Cortex of kidney (tissue), 1 donor: ENCODE data around the gene ASIC4.

ENCODE experiments used
- DNase-seq: peaks from one replicate; lab custom pipeline; 2025; lab: John Stamatoyannopoulos, UW

ASIC4 gene

GRCh38 chr2:219567791-219568361, 53.6 kb downstream of the ASIC4 start:
- no peak for DNase-seq

GRCh38 chr2:219569041-219569440, 54.8 kb downstream of the ASIC4 start:
- DNase-seq, result no peak

DNA sequence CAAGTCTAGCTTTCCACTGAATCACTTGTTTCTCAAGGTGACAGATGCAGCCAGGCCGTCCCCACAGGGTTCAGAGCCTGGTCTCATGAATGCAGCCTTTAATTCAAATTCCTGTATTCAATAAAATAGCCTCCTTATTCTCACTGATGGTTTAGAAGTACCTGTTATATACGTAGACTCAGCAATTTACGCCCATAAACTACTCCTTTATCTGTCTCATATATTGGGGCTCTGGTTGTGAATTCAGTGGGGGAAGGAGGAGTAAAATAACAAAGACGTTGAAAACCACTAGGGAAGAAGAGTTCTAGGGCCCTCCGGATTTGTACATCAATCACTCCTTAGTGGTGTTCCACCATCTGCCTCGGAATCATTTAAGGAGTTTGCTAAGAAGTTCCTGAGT, 55.4 kb downstream of the ASIC4 start:
- no peak for DNase-seq

GRCh38 chr2:219570194-219570923, 56.1 kb downstream of the ASIC4 start:
- DNase-seq, result no peak

DNA sequence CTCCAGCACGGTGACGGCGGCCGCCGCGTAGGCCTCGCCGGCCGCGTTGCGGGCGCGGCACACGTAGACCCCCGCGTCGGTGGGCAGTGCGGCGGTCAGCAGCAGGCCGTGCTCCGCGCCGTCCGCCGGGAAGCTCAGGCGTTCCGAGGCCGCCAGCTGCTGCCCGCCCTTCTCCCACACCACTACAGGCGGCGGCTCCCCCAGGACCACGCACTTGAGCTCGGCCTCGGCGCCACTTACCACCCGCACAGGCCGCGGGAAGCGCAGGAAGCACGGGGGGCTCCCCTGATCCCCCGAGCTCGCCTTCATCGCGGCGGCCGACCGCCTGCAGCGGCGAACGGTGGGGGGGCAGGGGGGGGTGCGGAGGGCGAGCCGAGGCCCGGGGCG, 56.6 kb downstream of the ASIC4 start:
- no peak for DNase-seq

DNA sequence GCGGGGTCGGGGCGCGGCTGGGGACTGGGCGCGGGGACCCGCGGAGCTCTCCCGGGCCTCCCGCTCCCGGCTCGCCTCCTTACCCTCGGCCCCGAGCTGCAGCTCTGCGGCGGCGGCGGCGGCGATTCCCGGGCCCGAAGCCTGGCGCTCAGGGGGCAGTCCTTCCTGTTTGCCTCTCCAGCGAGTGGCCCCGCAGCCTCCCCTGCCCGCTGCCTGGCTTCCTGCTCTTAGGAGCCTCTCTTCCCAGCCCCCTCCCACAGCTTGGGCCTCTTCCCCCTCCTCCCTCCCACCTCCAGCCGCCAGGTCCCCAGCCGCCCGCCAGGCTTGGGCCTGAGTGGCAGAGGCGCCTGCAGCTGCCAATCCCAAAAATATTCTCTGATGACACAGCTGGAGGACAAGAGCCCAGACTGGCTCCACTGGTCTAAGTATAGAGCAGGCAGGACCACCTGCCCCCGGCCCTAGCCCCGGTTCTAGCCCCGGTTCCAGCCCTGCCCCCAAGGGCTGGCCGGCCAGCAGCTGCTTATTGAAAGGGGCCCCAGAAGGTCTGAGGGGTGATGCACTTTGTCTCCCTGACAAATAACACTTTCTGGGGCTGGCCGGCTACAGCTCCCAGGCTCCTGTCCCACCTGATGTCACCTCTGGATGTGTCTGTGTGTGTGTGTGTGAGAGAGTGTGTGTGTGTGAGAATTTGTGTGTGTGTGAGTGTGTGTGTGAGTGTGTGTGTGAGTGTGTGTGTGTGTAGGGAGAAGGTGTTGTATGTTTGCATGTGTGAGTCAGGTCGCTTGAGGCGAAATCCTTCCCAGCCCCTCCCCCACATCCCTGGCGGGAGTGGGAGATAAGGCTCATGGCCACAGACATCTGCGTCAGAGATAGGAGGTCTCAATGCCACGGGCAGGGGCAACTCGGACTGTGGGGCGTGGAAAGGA, 57.3 kb downstream of the ASIC4 start, which contains the start of gene OBSL1:
OBSL1 (minus strand) TSS at position 229 of the 926 bp plus-strand sequence. CDS start 307 bp downstream, outside the sequence.
- no peak for DNase-seq

- DNase-seq, result no peak
Measured at GRCh38 chr2:219572237-219573001, 58.1 kb downstream of the ASIC4 start, which contains the start of gene INHA. Gene INHA, plus strand, starts transcription at chr2:219572310. Its CDS starts 65 bp downstream, at chr2:219572375.

DNA sequence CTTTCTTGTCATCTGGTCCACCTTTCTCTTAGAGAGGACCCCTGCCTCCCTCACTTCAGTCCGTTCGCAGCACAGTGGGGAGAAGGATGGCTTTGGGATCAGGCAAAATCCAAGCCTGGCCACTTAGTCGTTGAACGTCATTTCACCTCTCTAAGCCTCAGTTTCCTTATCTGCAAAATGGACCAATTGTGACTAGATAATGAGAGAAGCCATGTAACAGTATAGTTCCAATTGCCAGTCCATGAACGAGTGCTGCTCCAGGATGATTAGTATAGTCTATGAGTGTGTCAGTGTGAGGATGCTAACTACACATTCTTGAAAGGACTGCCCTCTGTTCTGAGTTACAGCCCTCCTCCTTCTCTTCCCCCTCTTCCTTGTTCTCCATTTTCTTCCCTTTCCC, 58.9 kb downstream of the ASIC4 start:
- DNase-seq, result no peak

GRCh38 chr2:219574484-219575311, 60.4 kb downstream of the ASIC4 start:
- no peak for DNase-seq

DNA sequence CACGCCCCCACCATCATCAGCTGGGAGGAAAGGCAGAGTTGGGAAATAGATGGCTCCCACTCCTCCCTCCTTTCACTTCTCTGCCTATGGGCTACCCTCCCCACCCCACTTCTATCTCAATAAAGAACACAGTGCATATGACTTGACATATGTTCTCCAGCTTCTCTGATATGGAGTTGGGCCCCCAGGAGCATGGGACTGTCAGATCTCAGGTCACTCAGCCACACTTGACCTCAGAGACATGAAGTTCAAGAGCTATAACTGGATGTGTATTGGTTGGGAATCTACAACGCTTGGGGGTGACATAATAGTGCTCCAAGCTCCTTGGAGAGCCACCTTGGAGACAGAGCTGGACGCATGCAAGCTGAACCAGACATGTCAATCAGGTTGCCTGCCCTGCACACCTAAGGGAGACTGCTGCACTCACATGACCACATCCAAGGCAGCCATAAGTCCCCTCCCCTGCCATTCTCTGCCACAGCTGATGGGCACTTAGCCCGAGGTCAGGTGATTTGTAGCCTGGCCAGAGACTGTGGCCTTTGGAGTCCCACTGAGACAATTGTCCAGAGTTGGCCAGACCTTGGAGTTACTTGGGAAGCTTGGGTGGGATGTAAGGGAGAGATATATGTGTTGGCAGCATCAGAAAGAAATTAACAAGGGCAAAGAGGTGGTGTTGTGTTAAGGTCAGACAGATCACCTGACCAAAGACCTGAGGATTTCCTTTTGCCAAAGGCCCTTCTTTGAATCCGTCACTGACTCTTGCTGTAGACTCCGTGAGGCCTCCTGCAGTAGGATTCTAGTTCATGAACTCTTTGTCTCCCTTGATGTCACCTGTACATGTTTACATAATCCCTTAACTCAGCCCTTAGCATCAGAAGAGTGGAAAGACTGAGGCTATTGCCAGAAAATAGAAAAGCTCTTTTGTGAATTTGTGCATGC, 61.6 kb downstream of the ASIC4 start:
- DNase-seq, result no peak

- DNase-seq, result no peak
Measured at GRCh38 chr2:219576505-219577388, 62.5 kb downstream of the ASIC4 start.

- no peak for DNase-seq
Measured at GRCh38 chr2:219578811-219579613, 64.7 kb downstream of the ASIC4 start.

GRCh38 chr2:219581346-219581745, 67.1 kb downstream of the ASIC4 start:
- DNase-seq, result no peak
